Upper lobe of left lung (tissue), 6 donors: Measurements from ENCODE around the gene GTF3C5. TPM values are rescaled to one million over a fixed set of nuclear protein-coding genes. Genes with fewer than 3 reads are reported as not detected.

Source experiments
- ATAC-seq, 2 donors: fragments of 200-7000 bp; cut with Tn5 transposase; one replicate each; pipeline ENCODE4 v1.9.1; 2022; ENCODE audit warnings: mild to moderate bottlenecking in 2 of 2, moderate library complexity in 2 of 2; ENCODE audit not compliant: low FRiP score in 2 of 2
- DNase-seq, 2 donors: peaks; one replicate each; pipeline ENCODE4 v3.0.0-alpha.2; 2019 to 2020
- H3K27ac ChIP-seq, 4 donors: fragments of 200-600 bp; sonication (generic); one replicate each; pipeline ENCODE4 v1.5.1; 2016 to 2019
- H3K27me3 ChIP-seq, 4 donors: fragments of 200-600 bp; sonication (generic); one replicate each; pipeline ENCODE4 v1.5.1; 2017 to 2019
- H3K36me3 ChIP-seq, 4 donors: fragments of 200-600 bp; sonication (generic); one replicate each; pipeline ENCODE4 v1.5.1; 2016 to 2019
- H3K4me1 ChIP-seq, 4 donors: fragments of 200-600 bp; sonication (generic); one replicate each; pipeline ENCODE4 v1.5.1; 2018 to 2019
- H3K4me3 ChIP-seq, 4 donors: fragments of 200-600 bp; sonication (generic); one replicate each; pipeline ENCODE4 v1.5.1; 2017 to 2019; ENCODE audit warnings: mild to moderate bottlenecking in 2 of 4, moderate library complexity in 1 of 4
- H3K9me3 ChIP-seq, 4 donors: fragments of 200-600 bp; sonication (generic); one replicate each; pipeline ENCODE4 v1.5.1; 2018 to 2019
- CTCF ChIP-seq, 6 experiments: fragments of 450-650 bp in 4 of 6; fragments of 200-600 bp in 2 of 6; sonication (generic) in 2 of 6; IDR thresholded peaks; one replicate each; pipeline ENCODE4 v1.5.1; 2016 to 2019; ENCODE audit warnings: antibody characterized with exemption in 6 of 6
- EP300 ChIP-seq, 4 donors: sonication (generic); formaldehyde crosslinking; IDR thresholded peaks; one replicate each; pipeline ENCODE4 v1.5.1; 2017; ENCODE audit warnings: antibody characterized with exemption in 4 of 4, control low read depth in 2 of 4
- POLR2A ChIP-seq, 4 donors: fragments of 450-650 bp; IDR thresholded peaks; one replicate each; pipeline ENCODE4 v1.5.1; 2016 to 2017; ENCODE audit warnings: antibody characterized with exemption in 4 of 4, mild to moderate bottlenecking in 2 of 4
- POLR2AphosphoS5 ChIP-seq, 2 donors: sonication (generic); formaldehyde crosslinking; IDR thresholded peaks; one replicate each; pipeline ENCODE4 v1.5.1; 2017; ENCODE audit warnings: antibody characterized with exemption in 2 of 2
- WGBS, 2 donors: methylation state at CpG; one replicate each; pipeline ENCODE4 v1.1.5; 2017 to 2018; 5-methylcytosine and 5-hydroxymethylcytosine counted together
- total RNA-seq, 6 donors: library from RNA; depleted of rRNA in 4 of 6; stranded (reverse); fragments of >200 nt in 4 of 6; gene quantifications; one replicate each; pipeline versions ENCODE4 v1.1.0 to v1.2.1, GENCODE V29; 2016 to 2021
- donor health status: DM: no; HTN: no; CAD: no; lungs with moderate emphysema.
- donor health status: DM: no; HTN: yes; CAD: no; lungs with severe emphysema.

The GTF3C5 gene
- total RNA-seq, 6 donors from 2014 or later: 40.9 to 133 (median 49.7) TPM

GRCh38 chr9:133044125-133044524 lies 13.3 kb downstream of the GTF3C5 start:
- no peak overlapping the region for H3K27ac ChIP-seq
- ATAC-seq (no peak), DNase-seq (no peak)
- peaks cover 14 to 75% (median 65%) of the 10 kb centered on the region in 4 donors for H3K36me3 ChIP-seq
- H3K4me3 ChIP-seq: no peak overlapping the region
- no peaks in the 10 kb centered on the region for H3K9me3 ChIP-seq
- no peak for TF ChIP-seq EP300 (IDR thresholded peaks at IDR 0.05)
- TF ChIP-seq POLR2AphosphoS5 (IDR thresholded peaks at IDR 0.05): no peak
- TF ChIP-seq CTCF (IDR thresholded peaks at IDR 0.05): no peak
- no peak for TF ChIP-seq POLR2A (IDR thresholded peaks at IDR 0.05)
- no peaks in the 10 kb centered on the region for H3K27me3 ChIP-seq
- H3K4me1 ChIP-seq: no peaks in the 10 kb centered on the region
- 88 to 91% methylated on average over 6 of the region's 6 CpGs for WGBS, 2 donors

- WGBS, 2 donors: 94 to 96% methylated on average over 11 of the region's 11 CpGs
- TF ChIP-seq POLR2AphosphoS5 (IDR thresholded peaks at IDR 0.05): no peak
- TF ChIP-seq POLR2A (IDR thresholded peaks at IDR 0.05): no peak
- TF ChIP-seq CTCF (IDR thresholded peaks at IDR 0.05): no peak
- no peak for TF ChIP-seq EP300 (IDR thresholded peaks at IDR 0.05)
These were observed 13.9 kb downstream of the GTF3C5 start for GRCh38 chr9:133044661-133045060.

GRCh38 chr9:133045132-133045531 lies 14.3 kb downstream of the GTF3C5 start:
- Histone ChIP-seq H3K36me3 (peaks cover 14 to 85% (median 70%) of the 10 kb centered on the region in 4 donors), H3K27ac (no peak overlapping the region), H3K4me1 (no peaks in the 10 kb centered on the region), H3K4me3 (no peak overlapping the region), H3K27me3 (no peaks in the 10 kb centered on the region), H3K9me3 (no peaks in the 10 kb centered on the region)
- no peak for ATAC-seq
- no peak for DNase-seq
- no peak for TF ChIP-seq POLR2A (IDR thresholded peaks at IDR 0.05)
- no peak for TF ChIP-seq EP300 (IDR thresholded peaks at IDR 0.05)
- no peak for TF ChIP-seq POLR2AphosphoS5 (IDR thresholded peaks at IDR 0.05)
- TF ChIP-seq CTCF (IDR thresholded peaks at IDR 0.05): no peak
- 93 to 97% methylated on average over 15 of the region's 15 CpGs for WGBS, 2 donors

More at GRCh38 chr9:133044661-133045060, 13.9 kb downstream of the GTF3C5 start:
- no peaks in the 10 kb centered on the region for H3K27me3 ChIP-seq
- H3K36me3 ChIP-seq: peaks cover 14 to 80% (median 68%) of the 10 kb centered on the region in 4 donors
- DNase-seq (no peak), ATAC-seq (no peak)
- no peak overlapping the region for H3K4me3 ChIP-seq
- no peaks in the 10 kb centered on the region for H3K9me3 ChIP-seq
- no peaks in the 10 kb centered on the region for H3K4me1 ChIP-seq
- no peak overlapping the region for H3K27ac ChIP-seq

DNA sequence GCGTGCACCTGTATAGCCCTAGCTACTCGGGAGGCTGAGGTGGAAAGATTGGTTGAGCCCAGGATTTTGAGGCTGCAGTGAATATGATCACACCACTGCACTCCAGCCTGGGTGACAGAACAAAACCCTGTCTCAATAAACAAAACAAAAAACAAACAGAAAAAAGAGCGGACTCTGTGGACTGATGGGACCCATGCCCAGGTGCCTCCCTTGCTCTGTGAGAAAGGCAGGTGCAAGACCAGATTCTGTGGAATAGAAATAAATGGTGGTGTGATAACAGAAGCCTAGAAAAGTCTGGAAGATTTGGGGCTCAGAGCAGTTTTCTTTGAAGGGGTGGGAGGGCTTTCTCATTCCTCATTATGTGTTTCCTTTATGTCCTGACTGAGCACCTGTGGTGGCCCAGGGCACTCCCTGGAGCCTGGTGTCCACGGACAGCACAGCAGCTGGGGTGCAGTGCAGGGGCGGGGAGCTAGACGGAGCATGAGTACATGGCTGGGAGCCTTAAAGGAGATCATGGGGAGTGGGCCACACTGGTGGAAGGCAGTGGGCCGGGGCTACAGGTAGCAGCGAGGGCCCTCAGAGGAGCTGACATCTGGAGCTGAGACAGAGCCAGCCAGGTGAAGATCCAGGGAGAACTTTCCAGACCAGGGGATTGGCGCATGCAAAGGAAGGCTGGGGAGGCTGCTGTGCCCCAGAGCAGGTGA lies 15.6 kb downstream of the GTF3C5 start:
- TF ChIP-seq EP300 (IDR thresholded peaks at IDR 0.05): no peak
- TF ChIP-seq POLR2AphosphoS5 (IDR thresholded peaks at IDR 0.05): no peak
- TF ChIP-seq CTCF (IDR thresholded peaks at IDR 0.05): no peak
- TF ChIP-seq POLR2A (IDR thresholded peaks at IDR 0.05): no peak
- Histone ChIP-seq H3K27me3 (no peaks in the 10 kb centered on the region), H3K27ac (no peak overlapping the region), H3K4me3 (no peak overlapping the region), H3K9me3 (no peaks in the 10 kb centered on the region), H3K36me3 (peaks cover 17 to 97% (median 78%) of the 10 kb centered on the region in 4 donors), H3K4me1 (no peaks in the 10 kb centered on the region)
- no peak for DNase-seq
- 94 to 99% methylated on average over 7 to 9 of the region's 9 CpGs for WGBS, 2 donors
- ATAC-seq: no peak

GRCh38 chr9:133046900-133047295 lies 16.1 kb downstream of the GTF3C5 start:
- Histone ChIP-seq H3K9me3 (no peaks in the 10 kb centered on the region), H3K4me3 (no peak overlapping the region), H3K27me3 (no peaks in the 10 kb centered on the region), H3K4me1 (no peaks in the 10 kb centered on the region), H3K27ac (no peak overlapping the region), H3K36me3 (peaks cover 20 to 99% (median 83%) of the 10 kb centered on the region in 4 donors)
- DNase-seq (no peak), ATAC-seq (no peak)
- 91 to 96% methylated on average over 7 of the region's 7 CpGs for WGBS, 2 donors
- TF ChIP-seq POLR2AphosphoS5 (IDR thresholded peaks at IDR 0.05) (no peak), POLR2A (IDR thresholded peaks at IDR 0.05) (no peak), EP300 (IDR thresholded peaks at IDR 0.05) (no peak), CTCF (IDR thresholded peaks at IDR 0.05) (no peak)
